Measurements from ENCODE around the gene CYP4V2.

Gene CYP4V2

GRCh38 chr4:186188107-186188506, 3.3 kb upstream of the CYP4V2 start:
- no peak for DNase-seq (ENCODE audit: low spot score)

- no peak for DNase-seq (ENCODE audit: low spot score)
These were observed 1.7 kb upstream of the CYP4V2 start for GRCh38 chr4:186189656-186190055.

GRCh38 chr4:186190581-186191199, 677 bp upstream of the CYP4V2 start:
- DNase-seq (ENCODE audit: low spot score): peak; percentile 41

- peak; percentile 56 for DNase-seq (ENCODE audit: low spot score)
These were observed 772 bp downstream of the CYP4V2 start for GRCh38 chr4:186192066-186192612.

GRCh38 chr4:186193851-186194250, 2.5 kb downstream of the CYP4V2 start:
- no peak for DNase-seq (ENCODE audit: low spot score)

- no peak for DNase-seq (ENCODE audit: low spot score)
These were observed 4.7 kb downstream of the CYP4V2 start for GRCh38 chr4:186196063-186196462.

- DNase-seq (ENCODE audit: low spot score): no peak
These were observed 9.1 kb downstream of the CYP4V2 start for GRCh38 chr4:186200516-186200915.

GRCh38 chr4:186201010-186201409, 9.6 kb downstream of the CYP4V2 start:
- no peak for DNase-seq (ENCODE audit: low spot score)

- peak; percentile 51 for DNase-seq (ENCODE audit: low spot score)
These were observed 10.3 kb downstream of the CYP4V2 start for GRCh38 chr4:186201535-186202230.

- no peak for DNase-seq (ENCODE audit: low spot score)
These were observed 11.2 kb downstream of the CYP4V2 start for GRCh38 chr4:186202490-186203140.

GRCh38 chr4:186203406-186203805, 12.0 kb downstream of the CYP4V2 start:
- no peak for DNase-seq (ENCODE audit: low spot score)

- DNase-seq (ENCODE audit: low spot score): no peak
These were observed 12.8 kb downstream of the CYP4V2 start for GRCh38 chr4:186204103-186204559.

- DNase-seq (ENCODE audit: low spot score): no peak
These were observed 13.3 kb downstream of the CYP4V2 start for GRCh38 chr4:186204686-186205085.

GRCh38 chr4:186205156-186205555, 13.8 kb downstream of the CYP4V2 start:
- DNase-seq (ENCODE audit: low spot score): no peak

- DNase-seq (ENCODE audit: low spot score): no peak
These were observed 25.2 kb downstream of the CYP4V2 start for GRCh38 chr4:186216465-186217024.

GRCh38 chr4:186217733-186218293, 26.4 kb downstream of the CYP4V2 start:
- no peak for DNase-seq (ENCODE audit: low spot score)

GRCh38 chr4:186221624-186222023, 30.3 kb downstream of the CYP4V2 start:
- no peak for DNase-seq (ENCODE audit: low spot score)

GRCh38 chr4:186225848-186226247, 34.5 kb downstream of the CYP4V2 start:
- DNase-seq (ENCODE audit: low spot score): no peak

GRCh38 chr4:186226521-186227189, 35.3 kb downstream of the CYP4V2 start:
- DNase-seq (ENCODE audit: low spot score): no peak

- no peak for DNase-seq (ENCODE audit: low spot score)
These were observed 35.9 kb downstream of the CYP4V2 start, which contains the start of gene KLKB1 for GRCh38 chr4:186227221-186227620. KLKB1 (plus strand) TSS chr4:186227507; CDS start chr4:186228196, 689 bp downstream.

- no peak for DNase-seq (ENCODE audit: low spot score)
These were observed 36.6 kb downstream of the CYP4V2 start for GRCh38 chr4:186227744-186228513.
